Psoas muscle (tissue), 8 donors: ENCODE results near the gene BTBD9. TPM values are rescaled to one million over a fixed set of nuclear protein-coding genes. Genes with fewer than 3 reads are reported as not detected.
A peak's percentile ranks its signal among the peaks of the same experiment; 100 is the strongest.

Experiments
- ATAC-seq, 4 donors: fragments of 200-7000 bp; cut with Tn5 transposase; one replicate each; pipeline ENCODE4 v1.9.1; 2020; ENCODE audit warnings: moderate library complexity in 3 of 4, mild to moderate bottlenecking in 2 of 4
- DNase-seq, 2 donors: peaks; one replicate each; pipeline ENCODE4 v3.0.0-alpha.2; 2020
- H3K27ac ChIP-seq: fragments of 200-600 bp; one replicate; pipeline ENCODE4 v1.8.0; 2022
- H3K27me3 ChIP-seq, 3 donors: fragments of 200-600 bp in 1 of 3; one replicate each; pipeline versions ENCODE4 v1.6.1 to v1.8.0; 2013 to 2022; ENCODE audit warnings: low read length in 2 of 3, mild to moderate bottlenecking in 2 of 3, moderate library complexity in 1 of 3; ENCODE audit not compliant: insufficient read depth in 3 of 3
- H3K36me3 ChIP-seq, 2 donors: fragments of 200-600 bp in 1 of 2; one replicate each; pipeline versions ENCODE4 v1.6.1 to v1.8.0; 2013 to 2022; ENCODE audit warnings: low read depth in 1 of 2, mild to moderate bottlenecking in 1 of 2, moderate library complexity in 1 of 2; ENCODE audit not compliant: insufficient read depth in 1 of 2
- H3K4me1 ChIP-seq: fragments of 200-600 bp; one replicate; pipeline ENCODE4 v1.8.0; 2022
- H3K4me3 ChIP-seq: fragments of 200-600 bp; one replicate; pipeline ENCODE4 v1.8.0; 2022; ENCODE audit warnings: mild to moderate bottlenecking
- H3K9me3 ChIP-seq: fragments of 200-600 bp; one replicate; pipeline ENCODE4 v1.8.0; 2022
- WGBS, 3 donors: extraction: QIAGEN DNeasy Blood & Tissue Kit; methylation state at CpG; one replicate each; pipeline versions ENCODE4 v1.1.6 to v1.1.7; 2013; 5-methylcytosine and 5-hydroxymethylcytosine counted together
- intact Hi-C, 2 donors: fragments of 100-400 bp; cut with DNase I; formaldehyde crosslinking; loops; one replicate each; pipeline versions ENCODE4 v1.11.0 to v1.14.2; 2022
- polyA plus RNA-seq, 3 donors: library from polyadenylated mRNA; stranded (reverse); fragments of 200-250 nt; gene quantifications; one replicate each; pipeline ENCODE4 v1.2.3, GENCODE V29; 2013
- total RNA-seq, 4 donors: library from RNA; stranded (reverse); fragmentation: NEBNext Ultra II Directional in 2 of 4; extraction: Animal tissue kit (Norgen Biotek cat#: 25700) in 2 of 4; gene quantifications; one replicate each; pipeline versions ENCODE4 v1.2.1 to v1.2.4, GENCODE V29; 2021 to 2023
- TF ChIP-seq, protein P1 (sequence below): fragments of 200-600 bp; IDR thresholded peaks from one replicate; pipeline ENCODE4 v1.8.0; 2022; ENCODE audit warnings: antibody characterized with exemption
- donor health status: healthy with polysubstance abuse.
- donor health status: DM: no; HTN: no; CAD: no; lungs with moderate emphysema.
- donor health status: Bipolar disorder and iron deficiency.
- donor health status: healthy.
- donor health status: DM: yes; HTN: yes; CAD: no.
- donor health status: DM: no; HTN: no; CAD: no.
- donor health status: DM: no; HTN: no; CAD: no.
- donor health status: DM: yes; HTN: yes; CAD: no.

The BTBD9 gene
- total and polyA plus RNA-seq, 7 donors = 2.3 to 10.9 (median 8.4) TPM

GRCh38 chr6:38443352-38444144 is 196.2 kb downstream of the BTBD9 start:
- 71 to 84% (median 78%) methylated on average over 6 of the region's 6 CpGs for WGBS, 3 donors
- H3K9me3 ChIP-seq = no peaks in the 10 kb centered on the region
- no peak overlapping the region for H3K27ac ChIP-seq
- no peaks in the 10 kb centered on the region for H3K27me3 ChIP-seq
- no peaks in the 10 kb centered on the region for H3K4me1 ChIP-seq
- no peaks in the 10 kb centered on the region for H3K36me3 ChIP-seq
- intact Hi-C loops = no loop called here
- TF ChIP-seq, protein P1, sequence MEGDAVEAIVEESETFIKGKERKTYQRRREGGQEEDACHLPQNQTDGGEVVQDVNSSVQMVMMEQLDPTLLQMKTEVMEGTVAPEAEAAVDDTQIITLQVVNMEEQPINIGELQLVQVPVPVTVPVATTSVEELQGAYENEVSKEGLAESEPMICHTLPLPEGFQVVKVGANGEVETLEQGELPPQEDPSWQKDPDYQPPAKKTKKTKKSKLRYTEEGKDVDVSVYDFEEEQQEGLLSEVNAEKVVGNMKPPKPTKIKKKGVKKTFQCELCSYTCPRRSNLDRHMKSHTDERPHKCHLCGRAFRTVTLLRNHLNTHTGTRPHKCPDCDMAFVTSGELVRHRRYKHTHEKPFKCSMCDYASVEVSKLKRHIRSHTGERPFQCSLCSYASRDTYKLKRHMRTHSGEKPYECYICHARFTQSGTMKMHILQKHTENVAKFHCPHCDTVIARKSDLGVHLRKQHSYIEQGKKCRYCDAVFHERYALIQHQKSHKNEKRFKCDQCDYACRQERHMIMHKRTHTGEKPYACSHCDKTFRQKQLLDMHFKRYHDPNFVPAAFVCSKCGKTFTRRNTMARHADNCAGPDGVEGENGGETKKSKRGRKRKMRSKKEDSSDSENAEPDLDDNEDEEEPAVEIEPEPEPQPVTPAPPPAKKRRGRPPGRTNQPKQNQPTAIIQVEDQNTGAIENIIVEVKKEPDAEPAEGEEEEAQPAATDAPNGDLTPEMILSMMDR = no peak
- no peak for DNase-seq
- no peak for ATAC-seq
- H3K4me3 ChIP-seq = no peak overlapping the region

DNA sequence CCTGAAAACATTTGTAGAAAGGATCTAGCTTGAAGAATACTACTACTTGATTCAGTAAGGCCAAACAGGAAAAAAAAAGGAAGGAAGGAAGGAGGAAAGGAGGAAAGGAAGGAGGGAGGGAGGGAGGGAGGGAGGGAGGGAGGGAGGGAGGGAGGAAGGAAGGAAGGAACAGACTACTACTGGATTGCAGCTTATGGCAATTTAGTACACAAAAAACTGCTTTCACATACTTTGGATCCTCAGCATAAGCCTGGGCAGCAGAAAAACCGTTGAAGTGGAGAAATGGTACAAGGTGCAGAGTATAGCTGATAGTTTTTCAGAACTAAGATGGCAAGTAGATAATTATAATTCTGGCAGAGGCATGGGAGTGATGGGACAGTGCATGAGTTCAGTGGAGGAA is 201.6 kb downstream of the BTBD9 start:
- Histone ChIP-seq H3K36me3 (no peaks in the 10 kb centered on the region), H3K27ac (no peak overlapping the region), H3K4me3 (no peak overlapping the region), H3K9me3 (no peaks in the 10 kb centered on the region), H3K27me3 (no peaks in the 10 kb centered on the region), H3K4me1 (peaks cover 11% of the 10 kb centered on the region)
- ATAC-seq (no peak), DNase-seq (no peak)
- intact Hi-C loops = no loop called here
- 50 to 71% (median 62%) methylated on average over 1 of the region's 1 CpG for WGBS, 3 donors
- TF ChIP-seq, protein P1 = no peak

DNA sequence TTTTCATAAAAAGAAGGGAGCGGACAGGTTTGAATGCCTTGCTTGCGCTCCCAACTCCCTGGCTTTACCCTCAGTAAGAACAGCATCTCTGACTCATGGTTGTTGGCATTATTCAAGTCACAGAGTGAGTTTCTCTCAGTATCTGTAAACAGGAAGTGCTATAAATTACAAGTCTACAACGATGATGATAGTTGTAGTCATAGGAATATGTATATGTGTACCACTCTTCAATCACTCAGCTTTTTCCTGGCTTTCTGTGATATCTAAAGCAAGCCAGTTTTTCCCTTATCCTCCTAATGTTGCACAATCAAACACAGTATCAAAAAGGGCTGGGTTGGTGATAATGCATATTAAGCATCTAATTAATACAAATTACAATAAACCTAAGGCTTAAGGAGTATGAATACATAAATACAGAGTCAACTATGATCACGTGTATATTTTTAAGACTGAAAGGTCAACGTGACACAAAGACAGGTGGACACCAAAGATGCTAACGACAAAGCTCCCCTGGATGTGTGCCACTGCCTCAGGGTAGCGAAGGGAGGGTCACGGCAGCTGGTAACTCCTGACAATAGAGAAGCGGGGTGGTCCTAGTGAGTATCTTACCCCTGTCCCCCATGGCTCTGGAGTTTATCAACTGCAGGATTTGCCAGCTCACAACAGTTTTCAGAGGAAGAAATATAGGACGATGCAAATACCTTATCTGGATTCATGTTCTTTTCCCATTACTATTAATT is 202.8 kb downstream of the BTBD9 start:
- DNase-seq (no peak), ATAC-seq (peak in 2 of 4 donors; percentile 64 to 87)
- TF ChIP-seq, protein P1 = no peak
- H3K27ac ChIP-seq = no peak overlapping the region
- WGBS, 3 donors = 67 to 71% (median 70%) methylated on average over 10 of the region's 10 CpGs
- no peaks in the 10 kb centered on the region for H3K36me3 ChIP-seq
- no peak overlapping the region for H3K4me3 ChIP-seq
- peaks cover 11% of the 10 kb centered on the region for H3K4me1 ChIP-seq
- peaks cover 4% of the 10 kb centered on the region for H3K9me3 ChIP-seq
- H3K27me3 ChIP-seq = no peaks in the 10 kb centered on the region
- intact Hi-C loops = no loop called here

DNA sequence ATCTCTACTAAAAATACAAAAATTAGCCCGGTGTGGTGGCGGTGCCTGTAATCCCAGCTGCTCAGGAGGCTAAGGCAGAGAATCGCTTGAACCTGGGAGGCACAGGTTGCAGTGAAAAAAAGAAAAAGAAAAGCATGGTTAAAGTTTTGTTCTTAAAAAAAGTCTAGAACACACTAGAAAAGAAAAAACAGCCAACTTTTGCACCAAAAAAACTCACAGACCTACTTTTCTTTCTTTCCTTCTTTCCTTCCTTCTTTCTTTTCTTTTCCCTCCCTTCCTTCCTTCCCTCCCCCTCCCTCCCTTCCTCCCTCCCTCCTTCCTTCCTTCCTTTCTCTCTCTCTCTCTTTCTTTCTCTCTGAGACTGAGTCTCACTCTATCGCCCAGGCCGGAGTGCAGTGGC is 204.4 kb downstream of the BTBD9 start:
- TF ChIP-seq, protein P1 = no peak
- ATAC-seq = no peak
- DNase-seq = no peak
- Histone ChIP-seq H3K27ac (no peak overlapping the region), H3K36me3 (no peaks in the 10 kb centered on the region), H3K9me3 (peaks cover 4% of the 10 kb centered on the region), H3K4me1 (peaks cover 11% of the 10 kb centered on the region), H3K27me3 (no peaks in the 10 kb centered on the region), H3K4me3 (no peak overlapping the region)
- 82 to 96% (median 93%) methylated on average over 3 to 5 of the region's 5 CpGs for WGBS, 3 donors
- intact Hi-C loops = no loop called here
